ENCODE measurements around the gene FERMT1.

DNA sequence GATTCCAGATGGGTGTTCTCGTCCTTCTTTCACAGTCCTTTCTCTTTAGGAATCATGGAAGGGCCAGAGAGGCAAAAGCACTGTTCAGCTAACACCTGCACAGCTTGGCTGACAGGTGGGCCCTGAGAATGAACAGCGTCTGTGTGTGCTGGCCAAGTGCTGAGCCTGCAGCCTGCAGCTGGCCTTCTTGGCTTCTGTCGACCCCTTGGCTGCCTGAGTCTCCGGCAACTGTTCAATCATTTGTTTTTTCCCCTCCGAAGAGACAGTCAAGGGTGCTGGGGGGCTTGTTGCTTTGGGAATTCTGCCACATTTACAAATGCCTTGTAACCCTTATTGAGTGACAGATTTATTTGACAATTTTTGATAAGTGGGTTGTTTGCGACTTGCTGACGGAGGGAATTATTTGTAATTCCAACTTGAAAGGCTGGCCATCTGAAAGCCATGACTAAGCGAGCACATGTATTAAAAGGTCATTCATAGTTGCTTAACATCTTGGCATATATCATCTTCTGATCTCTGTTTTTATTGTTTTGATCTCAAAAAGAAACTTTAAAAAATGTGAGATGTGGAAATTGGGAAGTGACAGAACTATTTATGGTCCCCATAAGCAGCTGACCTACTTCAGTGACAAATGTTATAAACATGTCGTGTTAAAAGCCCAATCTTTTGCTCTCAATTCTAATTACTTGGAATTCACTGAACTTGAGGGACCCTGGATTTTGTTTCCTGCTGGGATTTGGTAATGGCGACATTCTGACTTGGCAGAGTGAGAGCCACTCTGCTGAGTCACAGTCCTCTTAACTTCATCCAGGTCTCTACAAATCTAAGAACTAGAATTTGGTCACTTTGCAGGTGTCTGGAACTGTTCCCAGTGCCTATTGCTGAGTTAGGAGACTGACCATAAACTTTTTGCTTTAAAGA is 41.9 kb upstream of the FERMT1 start:
- TF ChIP-seq POLR2A (IDR thresholded peaks at IDR 0.05; ENCODE audit: low read length) (no peak), GATA1 (IDR thresholded peaks at IDR 0.05; ENCODE audit: low read depth, low read length) (no peak)

Measured in erythroblast (primary cell).